GM13977 (cell line): ENCODE data around the gene SLC7A8.

Experiments used
- DNase-seq: peaks from one replicate; pipeline ENCODE4 v3.0.0; 2012; ENCODE audit warnings: low spot score
- CTCF ChIP-seq: IDR thresholded peaks from 2 replicates; pipeline ENCODE4 v1.5.1; 2012; ENCODE audit warnings: mild to moderate bottlenecking, control low read depth; ENCODE audit not compliant: insufficient read depth; ENCODE audit errors: extremely low read depth, missing control alignments
- in situ Hi-C: fragments of 300-500 bp; cut with MboI; formaldehyde crosslinking; loops from one replicate; pipeline ENCODE4 v1.12.0; 2022; ENCODE audit warnings: low sequenced_read_pairs, low pct_unique_long_range_greater_than_20kb, mixed read lengths, inconsistent platforms; ENCODE audit not compliant: unreplicated experiment

The SLC7A8 gene

GRCh38 chr14:23118506-23119362 lies 64.7 kb downstream of the SLC7A8 start, which contains the start of gene CEBPE:
Gene CEBPE, minus strand, starts transcription at chr14:23119255. Its CDS starts 164 bp downstream, at chr14:23119091.
- DNase-seq, result no peak
- in situ Hi-C loops, result no loop called here
- no peak for TF ChIP-seq CTCF

GRCh38 chr14:23117371-23118020 lies 66.0 kb downstream of the SLC7A8 start:
- DNase-seq, result no peak
- in situ Hi-C loops, result no loop called here
- no peak for TF ChIP-seq CTCF

- no peak for DNase-seq
- in situ Hi-C loops, result no loop called here
- no peak for TF ChIP-seq CTCF
Observed at GRCh38 chr14:23115918-23116317, 67.5 kb downstream of the SLC7A8 start.

GRCh38 chr14:23115039-23115731 lies 68.3 kb downstream of the SLC7A8 start:
- TF ChIP-seq CTCF, result no peak
- in situ Hi-C loops, result no loop called here
- DNase-seq, result no peak

GRCh38 chr14:23114669-23115038 lies 68.8 kb downstream of the SLC7A8 start:
- in situ Hi-C loops, result no loop called here
- no peak for TF ChIP-seq CTCF
- no peak for DNase-seq

GRCh38 chr14:23114120-23114458 lies 69.4 kb downstream of the SLC7A8 start:
- in situ Hi-C loops, result no loop called here
- no peak for DNase-seq
- no peak for TF ChIP-seq CTCF
